Cardiac fibroblast (primary cell): Measurements from ENCODE around the gene LIMCH1.

Source experiments
- DNase-seq, 2 donors: peaks; one replicate each; pipeline versions ENCODE4 v3.0.0 to v3.0.0-alpha.2; 2010; ENCODE audit warnings: low read depth in 2 of 2
- H3K4me3 ChIP-seq, 2 donors: replicated peaks in 1 of 2; 1 replicate in 1 of 2; 2 replicates in 1 of 2; pipeline ENCODE4 v1.5.1; 2011; ENCODE audit warnings: low read depth in 2 of 2, low read length in 2 of 2, mild to moderate bottlenecking in 2 of 2, moderate library complexity in 1 of 2
- CTCF ChIP-seq: IDR thresholded peaks from one replicate; pipeline ENCODE4 v1.5.1; 2011; ENCODE audit warnings: low read depth, mild to moderate bottlenecking, low read length, inconsistent platforms

LIMCH1 gene

GRCh38 chr4:41528512-41529205 is 9.3 kb upstream of the LIMCH1 start:
- no peak for DNase-seq
- no peak for TF ChIP-seq CTCF
- H3K4me3 ChIP-seq: no peak overlapping the region

GRCh38 chr4:41530741-41531140 is 7.2 kb upstream of the LIMCH1 start:
- DNase-seq: no peak
- no peak for TF ChIP-seq CTCF
- H3K4me3 ChIP-seq: no peak overlapping the region

- DNase-seq: no peak
- no peak for TF ChIP-seq CTCF
- no peak overlapping the region for H3K4me3 ChIP-seq
Measured at GRCh38 chr4:41532336-41532735, 5.6 kb upstream of the LIMCH1 start.

GRCh38 chr4:41532882-41533281 is 5.1 kb upstream of the LIMCH1 start:
- no peak for TF ChIP-seq CTCF
- no peak overlapping the region for H3K4me3 ChIP-seq
- DNase-seq: peak; percentile 20 to 62

- no peak overlapping the region for H3K4me3 ChIP-seq
- TF ChIP-seq CTCF: no peak
- no peak for DNase-seq
Measured at GRCh38 chr4:41533680-41534079, 4.3 kb upstream of the LIMCH1 start.

GRCh38 chr4:41534404-41534803 is 3.6 kb upstream of the LIMCH1 start:
- no peak for TF ChIP-seq CTCF
- no peak overlapping the region for H3K4me3 ChIP-seq

GRCh38 chr4:41535911-41536371 is 2.0 kb upstream of the LIMCH1 start:
- H3K4me3 ChIP-seq: no peak overlapping the region
- TF ChIP-seq CTCF: no peak
- DNase-seq: peak in 1 of 2 donors; percentile 35

More at GRCh38 chr4:41534404-41534803, 3.6 kb upstream of the LIMCH1 start:
- DNase-seq: no peak
